NCI-H1092 treated with DMSO at 0.1 percent for 48 hours (cell line): Measurements from ENCODE around the gene HAUS6.
A peak's percentile ranks its signal among the peaks of the same experiment; 100 is the strongest.
"Not testable (repeated sequence)": the region's sequence is repeated elsewhere in the genome, so short reads cannot be mapped to it uniquely, and the experiment has no call there.

ENCODE experiments used
- DNase-seq: peaks from one replicate; lab custom pipeline; 2025; lab: John Stamatoyannopoulos, UW

Gene HAUS6

DNA sequence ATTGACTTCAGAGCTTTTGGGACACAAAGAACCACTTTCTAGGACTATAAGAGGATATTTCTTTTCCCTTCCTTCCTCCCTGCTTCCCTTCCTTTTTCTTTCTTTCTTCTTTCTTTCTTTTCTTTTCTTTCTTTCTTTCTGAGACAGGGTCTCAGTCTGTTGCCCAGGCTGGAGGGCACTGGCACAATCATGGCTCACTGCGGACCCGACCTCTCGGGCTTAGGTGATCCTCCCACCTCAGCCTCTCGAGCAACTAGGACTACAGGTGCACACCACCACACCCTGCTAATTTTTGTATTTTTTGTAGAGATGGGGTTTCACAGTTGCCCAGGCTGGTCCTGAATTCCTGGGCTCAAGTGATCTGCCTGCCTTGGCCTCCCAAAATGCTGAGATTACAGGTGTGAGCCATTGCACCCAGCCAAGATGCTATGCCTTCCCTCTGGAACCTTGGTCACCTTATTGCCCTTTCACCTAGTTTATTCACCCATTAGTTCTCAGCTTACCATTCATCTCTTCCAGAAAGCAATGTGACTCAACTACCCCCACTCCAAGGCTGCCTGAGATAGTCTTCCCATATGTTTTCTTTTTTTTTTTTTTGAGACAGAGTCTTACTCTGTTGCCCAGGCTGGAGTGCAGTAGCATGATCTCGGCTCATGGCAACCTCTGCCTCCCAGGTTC is 14.5 kb upstream of the HAUS6 start:
- DNase-seq = no peak

DNA sequence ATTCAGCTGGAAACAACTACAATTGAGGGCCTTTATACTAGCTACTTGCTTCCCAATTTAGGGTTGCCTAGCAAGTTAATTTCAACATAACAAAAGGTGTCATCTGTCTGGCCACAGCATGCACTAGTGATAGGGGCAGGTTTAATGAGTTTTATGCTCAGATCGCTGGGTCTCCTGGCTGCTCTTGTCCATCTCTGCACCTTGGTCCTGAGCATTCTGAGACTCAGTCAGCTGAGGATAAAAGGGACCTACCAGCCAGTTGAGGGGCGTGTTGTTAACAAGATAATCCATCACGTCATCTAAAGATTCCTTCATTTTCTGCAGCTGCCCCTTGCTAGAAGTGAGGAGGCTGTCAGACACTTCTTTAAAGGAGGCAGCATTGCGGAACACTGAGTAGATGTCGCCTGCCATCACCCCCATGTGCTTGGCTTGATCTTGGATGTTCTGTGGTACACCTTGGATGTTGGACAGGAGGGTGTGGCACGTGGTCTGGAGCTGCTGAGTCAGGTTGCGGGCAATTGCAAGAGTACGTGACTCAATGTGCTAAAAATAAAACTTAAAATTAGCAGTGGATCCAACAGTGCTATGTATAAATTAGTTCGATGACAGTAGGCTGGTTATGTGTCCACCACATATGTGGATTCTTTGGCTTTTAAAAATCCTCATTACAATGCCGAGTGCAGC is 13.5 kb upstream of the HAUS6 start:
- no peak for DNase-seq

DNA sequence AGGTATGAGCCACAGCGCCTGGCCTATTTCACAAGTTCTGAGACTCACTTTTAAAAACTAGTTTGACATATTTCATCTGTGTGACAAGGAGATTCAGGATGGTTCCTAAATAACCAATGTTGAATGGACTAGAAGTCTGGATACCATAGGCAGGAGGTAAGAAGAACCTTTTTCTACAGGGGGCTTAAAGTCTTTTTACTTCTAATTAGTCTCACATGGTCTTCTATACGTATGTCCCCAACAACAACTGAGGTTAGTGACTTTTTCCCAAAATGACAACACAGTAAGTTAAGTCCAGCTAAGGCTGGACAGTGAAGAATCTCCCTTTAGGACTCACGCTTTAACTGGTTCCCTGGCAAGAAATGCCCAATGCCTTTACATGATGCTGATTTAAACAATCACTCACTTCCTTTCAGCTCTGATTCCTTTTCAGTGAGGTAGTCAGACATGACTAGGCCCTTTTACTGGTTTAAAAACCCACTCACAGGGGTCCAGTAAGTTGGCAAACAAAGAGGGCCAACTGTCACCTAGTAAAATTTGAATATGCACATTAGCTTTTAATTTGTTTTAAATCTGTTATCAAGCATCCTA is 12.1 kb upstream of the HAUS6 start:
- DNase-seq = no peak

DNA sequence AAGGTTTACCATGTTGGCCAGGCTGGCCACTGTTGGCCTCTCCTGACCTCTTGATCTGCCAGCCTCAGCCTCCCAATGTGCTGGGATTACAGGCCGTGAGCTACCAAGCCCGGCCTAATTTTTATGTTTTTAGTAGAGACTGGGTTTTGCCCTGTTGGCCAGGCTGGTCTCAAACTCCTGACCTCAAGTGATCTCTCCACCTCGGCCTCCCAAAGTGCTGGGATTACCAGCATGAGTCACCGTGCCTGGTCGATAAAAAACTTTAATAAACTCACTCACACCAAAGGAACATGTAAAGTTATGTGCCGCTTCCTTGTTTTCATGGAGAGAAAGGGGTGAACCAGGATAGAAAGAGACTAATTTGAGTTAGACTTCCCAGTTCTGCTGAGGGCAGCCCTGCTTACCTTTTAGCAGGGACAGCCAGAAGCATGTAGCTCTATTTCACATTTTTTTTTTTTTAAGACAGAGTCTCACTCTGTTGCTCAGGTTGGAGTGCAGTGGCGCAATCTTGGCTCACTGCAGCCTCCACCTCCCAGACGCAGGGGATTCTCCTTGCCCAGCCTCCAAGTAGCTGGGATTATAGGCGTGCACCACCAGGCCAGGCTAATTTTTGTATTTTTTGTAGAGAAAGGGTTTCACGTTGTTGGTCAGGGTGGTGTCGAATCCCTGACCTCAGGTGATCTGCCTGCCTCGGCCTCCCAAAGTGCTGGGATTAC is 11.4 kb upstream of the HAUS6 start:
- no peak for DNase-seq

DNA sequence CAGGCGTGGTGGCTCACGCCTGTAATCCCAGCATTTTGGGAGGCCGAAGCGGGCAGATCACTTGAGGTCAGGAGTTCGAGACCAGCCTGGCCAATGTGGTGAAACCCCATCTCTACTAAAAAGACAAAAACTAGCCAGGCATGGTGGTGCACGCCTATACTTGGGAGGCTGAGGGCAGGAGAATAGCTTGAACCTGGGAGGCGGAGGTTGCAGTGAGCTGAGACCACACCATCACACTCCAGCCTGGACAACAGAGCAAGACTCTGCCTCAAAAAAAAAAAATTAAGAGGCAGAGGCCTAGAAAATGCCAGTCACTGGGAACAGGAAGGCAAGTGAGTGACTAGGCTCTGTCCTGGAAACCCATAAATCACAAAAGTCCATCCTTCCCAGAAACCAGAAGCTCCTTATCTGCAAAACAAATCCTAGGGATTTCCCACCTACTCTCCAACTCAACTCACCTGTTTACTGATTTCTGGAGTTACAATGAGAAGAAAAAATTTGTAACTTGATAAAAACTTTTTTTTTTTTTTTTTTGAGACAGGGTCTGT is 10.4 kb upstream of the HAUS6 start:
- not testable (repeated sequence) for DNase-seq

DNA sequence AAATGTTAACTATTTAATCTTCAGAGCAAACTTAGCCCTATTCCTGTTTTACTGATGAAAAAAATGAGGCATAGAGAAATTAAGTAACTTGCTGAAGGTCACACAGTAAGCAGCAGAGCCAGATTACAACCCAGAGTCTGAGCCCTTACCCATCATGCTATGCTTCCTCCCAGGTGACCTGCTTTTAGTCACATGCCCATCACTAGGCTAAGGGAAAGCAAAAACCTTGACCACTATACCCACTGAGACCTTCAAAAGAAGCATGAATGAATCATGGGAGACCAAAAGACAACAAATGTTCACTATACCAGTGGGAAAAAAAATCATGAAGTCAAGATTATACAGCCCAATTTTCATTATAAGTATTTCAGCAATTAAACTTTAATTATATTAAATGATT is 5.3 kb upstream of the HAUS6 start:
- no peak for DNase-seq

DNA sequence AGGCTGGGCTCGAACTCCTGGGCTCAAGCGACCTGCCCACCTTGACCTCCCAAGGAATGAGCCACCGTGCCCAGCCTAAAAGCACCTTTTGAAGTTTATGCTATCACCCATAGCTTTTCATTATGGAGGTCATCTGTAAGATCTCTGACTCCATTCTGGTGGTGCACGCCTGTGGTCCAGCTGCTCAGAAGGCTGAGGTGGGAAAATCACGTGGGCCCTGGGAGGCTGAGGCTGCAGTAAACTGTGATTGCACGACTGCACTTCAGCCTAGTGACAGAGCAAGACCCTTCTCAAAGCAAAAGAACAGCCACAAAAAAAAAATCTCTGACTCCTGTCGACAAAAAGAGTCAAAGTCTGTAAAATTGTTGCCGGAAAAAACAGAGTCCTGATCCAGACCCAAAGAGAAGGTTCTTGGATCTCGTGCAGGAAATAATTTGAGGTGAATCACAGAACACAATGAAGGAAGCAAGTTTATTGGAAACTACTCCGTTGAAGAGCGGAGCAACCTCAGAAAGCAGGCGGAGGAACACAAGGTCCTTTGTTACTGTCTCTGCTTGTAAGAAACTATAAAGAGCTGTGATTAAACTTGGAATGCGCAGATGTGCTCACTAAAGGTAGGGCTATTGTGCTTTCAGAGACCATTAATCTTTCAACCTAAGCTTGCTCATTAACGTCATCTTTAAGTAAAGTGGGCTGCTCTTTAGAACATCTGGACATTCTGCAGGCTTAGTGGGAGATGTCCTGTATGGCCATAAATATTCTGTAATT is 2.0 kb upstream of the HAUS6 start:
- DNase-seq = no peak

DNA sequence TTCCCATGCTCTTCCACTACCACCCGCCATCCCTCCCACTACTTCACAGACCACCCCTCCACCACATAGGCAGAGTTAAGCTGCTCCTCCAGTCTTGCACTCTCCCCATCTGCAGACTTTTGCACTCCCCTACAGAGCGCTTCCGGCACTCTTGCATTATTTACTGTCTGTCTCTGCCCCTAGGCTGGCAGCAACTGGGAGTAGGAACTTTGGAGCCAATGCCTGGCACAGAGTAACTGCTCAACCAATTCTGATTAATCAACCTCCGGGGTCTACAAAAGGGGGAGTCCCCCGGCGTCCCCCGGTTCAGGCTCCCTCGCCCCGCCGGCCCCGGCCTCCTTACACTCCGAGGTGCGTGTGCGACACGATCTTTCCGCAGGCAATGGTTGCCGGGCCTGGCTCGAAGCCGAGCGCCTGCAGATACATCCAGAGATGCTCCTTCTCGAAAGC is 498 bp downstream of the HAUS6 start:
- peak; percentile 47 for DNase-seq

DNA sequence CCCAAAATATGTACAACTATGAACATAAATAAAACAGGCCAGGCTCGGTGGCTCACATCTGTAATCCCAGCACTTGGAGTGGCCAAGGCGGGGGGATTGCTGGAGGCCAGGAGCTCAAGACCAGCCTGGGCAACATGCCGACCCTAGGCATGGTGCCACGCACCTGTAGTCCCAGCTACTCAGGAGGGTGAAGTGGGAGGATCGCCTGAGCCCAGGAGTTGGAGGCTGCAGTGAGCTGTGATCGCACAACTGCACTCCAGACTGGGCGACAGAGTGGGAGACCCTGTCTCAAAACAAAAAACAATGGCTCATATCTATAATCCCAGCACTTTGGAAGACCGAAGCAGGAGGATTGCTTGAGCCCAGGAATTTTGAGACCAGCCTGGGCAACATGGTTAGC is 1.5 kb downstream of the HAUS6 start:
- DNase-seq = peak; percentile 30

DNA sequence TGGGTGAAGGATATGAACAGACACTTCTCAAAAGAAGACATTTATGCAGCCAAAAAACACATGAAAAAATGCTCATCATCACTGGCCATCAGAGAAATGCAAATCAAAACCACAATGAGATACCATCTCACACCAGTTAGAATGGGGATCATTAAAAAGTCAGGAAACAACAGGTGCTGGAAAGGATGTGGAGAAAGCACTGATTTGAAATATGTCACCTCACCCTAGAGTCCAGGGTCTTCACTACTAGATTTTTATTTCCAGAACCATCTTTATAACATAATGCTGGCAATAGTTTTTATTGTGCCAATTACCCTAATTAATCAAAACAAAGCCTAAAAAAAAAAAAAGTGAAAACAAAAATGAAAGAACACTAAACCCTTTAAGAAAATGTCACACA is 5.3 kb downstream of the HAUS6 start:
- DNase-seq = not testable (repeated sequence)

DNA sequence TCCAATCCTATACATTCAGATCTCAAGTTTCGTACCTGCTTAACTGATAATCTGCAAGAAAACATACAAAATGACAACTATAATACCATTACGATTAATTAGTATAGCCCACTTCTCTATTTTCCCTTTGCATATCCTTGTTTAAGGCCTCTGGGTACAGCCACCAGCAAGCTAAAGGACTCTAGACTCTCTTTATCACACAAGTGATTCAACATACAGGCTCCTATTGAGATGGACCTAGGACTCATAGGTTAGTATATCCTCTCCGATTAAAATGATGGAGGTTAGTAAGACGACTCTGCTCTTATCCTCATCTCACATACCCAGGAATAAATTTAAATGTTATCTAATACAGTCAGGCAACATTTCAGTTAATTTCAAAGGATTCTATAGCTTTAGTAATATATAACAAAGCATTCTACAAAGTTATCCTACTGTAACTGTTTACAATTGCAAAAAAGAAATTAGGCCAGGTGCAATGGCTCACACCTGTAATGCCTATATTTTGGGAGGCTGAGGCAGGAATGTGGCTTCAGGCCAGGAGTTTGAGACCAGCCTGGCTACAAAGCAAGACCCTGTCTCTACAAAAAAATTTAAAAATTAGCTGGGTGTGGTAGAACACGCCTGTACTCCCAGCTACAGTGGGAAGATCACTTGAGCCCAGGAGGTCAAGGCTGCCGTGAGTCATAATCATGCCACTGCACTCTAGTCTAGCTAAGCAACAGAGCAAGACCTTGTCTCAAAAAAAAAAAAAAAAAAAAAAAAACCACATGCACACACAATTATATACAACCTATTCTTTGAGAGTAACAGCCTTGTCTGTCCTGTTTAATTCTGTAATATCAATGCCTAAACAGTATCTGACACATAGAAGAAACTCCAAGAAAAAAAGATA is 15.4 kb downstream of the HAUS6 start:
- DNase-seq = no peak

DNA sequence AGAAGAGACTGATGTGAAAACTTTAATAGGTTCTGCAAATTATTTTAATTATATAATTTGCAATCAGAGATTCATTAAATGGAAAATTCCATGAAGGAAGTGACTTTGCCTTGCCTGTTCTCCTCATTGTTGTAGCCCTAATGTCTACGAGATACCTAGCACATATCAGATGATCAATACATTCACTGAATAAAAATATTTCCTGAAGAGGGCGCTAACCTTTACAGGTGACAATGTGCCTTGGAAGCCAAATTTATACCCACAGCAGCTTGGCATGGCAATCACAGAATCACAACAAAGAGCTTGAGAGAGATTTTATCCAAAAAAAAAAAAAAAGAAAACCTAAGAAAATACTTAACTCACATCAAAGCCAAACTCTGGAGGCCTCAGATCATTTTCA is 17.4 kb downstream of the HAUS6 start:
- DNase-seq = peak; percentile 37

DNA sequence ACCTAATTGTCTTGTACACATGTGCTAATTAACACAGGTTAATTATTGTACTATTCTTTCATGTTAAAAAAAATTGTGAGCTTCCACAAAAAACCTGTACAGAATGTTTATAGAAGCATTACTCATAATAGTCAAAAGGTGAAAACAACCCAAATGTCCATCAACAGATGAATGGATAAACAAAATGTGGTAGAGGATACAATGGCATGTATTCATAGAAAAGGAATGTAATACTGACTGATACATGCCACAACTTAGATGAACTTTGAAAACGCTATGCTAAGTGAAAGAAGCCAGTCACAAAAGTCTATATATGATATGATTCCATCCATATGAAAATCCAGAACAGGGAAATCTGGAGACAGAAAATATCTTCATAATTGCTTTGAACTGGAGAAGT is 27.9 kb downstream of the HAUS6 start:
- no peak for DNase-seq

DNA sequence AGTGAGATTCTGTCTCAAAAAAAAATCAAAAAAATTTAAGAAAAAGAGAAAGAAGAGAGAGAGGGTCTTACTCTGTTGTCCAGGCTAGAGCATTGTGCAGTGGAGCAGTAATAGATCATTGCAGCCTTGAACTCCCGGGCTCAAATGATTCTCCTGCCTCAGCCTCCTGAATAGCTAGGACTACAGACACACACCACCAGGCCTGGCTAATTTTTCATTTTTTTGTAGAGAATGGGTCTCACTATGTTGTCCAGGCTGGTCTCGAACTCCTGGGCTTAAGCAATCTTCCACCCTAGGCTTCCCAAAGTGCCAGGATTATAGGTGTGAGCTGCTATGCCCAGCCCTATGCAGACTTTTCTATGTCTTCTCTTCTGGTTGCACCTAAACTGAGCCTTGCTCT is 28.5 kb downstream of the HAUS6 start:
- no peak for DNase-seq

DNA sequence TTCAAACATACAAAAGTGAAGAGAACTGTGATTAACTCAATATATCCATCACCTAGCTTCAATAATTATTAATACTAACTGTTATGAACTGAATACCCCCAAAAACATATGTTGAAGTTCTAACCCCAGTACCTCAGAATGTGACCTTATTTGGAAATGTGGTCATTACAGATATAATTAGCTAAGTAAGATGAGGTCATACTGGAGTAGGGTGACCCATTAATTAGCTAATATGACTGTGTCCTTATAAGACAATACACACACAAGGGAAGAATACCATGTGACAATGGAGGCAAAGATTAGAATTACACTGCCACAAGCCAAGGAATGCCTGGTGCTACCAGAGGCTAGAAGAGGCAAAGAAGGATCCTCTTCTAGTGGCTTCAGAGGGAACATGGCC is 45.7 kb downstream of the HAUS6 start:
- DNase-seq = no peak

DNA sequence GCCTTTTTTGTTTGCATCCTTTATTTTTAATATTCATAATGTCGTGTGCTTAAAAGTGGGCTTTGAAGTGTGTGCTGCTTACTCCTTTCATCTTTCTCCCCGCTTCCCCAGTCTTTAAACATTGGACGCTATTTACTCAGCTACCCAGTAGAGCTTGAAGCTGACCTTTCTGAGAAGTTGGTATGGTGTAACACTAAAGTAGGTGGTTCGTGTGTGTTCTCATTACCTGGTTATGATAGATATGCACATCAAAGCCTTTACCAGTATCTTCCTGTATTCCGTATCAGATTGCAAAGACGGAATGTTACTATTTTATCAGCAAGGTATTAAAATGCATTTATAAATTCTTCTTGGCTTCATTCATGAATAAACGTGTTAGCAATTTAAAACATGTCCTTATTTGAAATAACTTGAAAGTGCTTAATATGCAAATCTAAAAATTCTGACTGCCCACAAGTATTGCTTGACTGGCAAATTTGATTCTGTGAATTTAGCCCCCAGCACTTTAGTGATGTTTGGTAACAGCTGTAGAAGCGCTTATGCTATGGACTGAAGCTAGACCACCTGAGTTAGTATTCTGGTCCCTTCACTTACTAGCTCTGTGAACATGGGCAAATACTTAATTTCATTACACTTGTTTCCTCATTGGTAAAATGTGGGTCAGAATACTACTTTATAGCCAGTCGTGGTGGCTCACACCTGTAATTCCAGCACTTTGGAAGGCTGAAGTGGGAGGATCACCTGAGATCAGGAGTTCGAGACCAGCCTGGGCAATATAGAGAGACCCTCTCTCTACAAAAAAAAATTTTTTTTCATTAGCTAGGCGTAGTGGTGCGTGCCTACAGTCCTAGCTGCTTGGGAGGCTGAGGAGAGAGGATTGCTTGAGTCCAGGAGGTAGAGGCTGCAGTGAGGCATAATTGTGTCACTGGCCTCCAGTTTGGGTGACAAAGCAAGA is 51.8 kb downstream of the HAUS6 start:
- DNase-seq = no peak

DNA sequence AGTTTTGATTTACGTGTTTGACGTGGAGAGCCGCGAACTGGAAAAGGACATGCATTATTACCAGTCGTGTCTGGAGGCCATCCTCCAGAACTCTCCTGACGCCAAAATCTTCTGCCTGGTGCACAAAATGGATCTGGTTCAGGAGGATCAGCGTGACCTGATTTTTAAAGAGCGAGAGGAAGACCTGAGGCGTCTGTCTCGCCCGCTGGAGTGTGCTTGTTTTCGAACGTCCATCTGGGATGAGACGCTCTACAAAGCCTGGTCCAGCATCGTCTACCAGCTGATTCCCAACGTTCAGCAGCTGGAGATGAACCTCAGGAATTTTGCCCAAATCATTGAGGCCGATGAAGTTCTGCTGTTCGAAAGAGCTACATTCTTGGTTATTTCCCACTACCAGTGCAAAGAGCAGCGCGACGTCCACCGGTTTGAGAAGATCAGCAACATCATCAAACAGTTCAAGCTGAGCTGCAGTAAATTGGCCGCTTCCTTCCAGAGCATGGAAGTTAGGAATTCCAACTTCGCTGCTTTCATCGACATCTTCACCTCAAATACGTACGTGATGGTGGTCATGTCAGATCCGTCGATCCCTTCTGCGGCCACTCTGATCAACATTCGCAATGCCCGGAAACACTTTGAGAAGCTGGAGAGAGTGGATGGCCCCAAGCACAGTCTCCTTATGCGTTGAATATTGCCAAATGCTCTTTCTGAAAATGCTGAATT is 52.6 kb downstream of the HAUS6 start:
- peak; percentile 74 for DNase-seq

DNA sequence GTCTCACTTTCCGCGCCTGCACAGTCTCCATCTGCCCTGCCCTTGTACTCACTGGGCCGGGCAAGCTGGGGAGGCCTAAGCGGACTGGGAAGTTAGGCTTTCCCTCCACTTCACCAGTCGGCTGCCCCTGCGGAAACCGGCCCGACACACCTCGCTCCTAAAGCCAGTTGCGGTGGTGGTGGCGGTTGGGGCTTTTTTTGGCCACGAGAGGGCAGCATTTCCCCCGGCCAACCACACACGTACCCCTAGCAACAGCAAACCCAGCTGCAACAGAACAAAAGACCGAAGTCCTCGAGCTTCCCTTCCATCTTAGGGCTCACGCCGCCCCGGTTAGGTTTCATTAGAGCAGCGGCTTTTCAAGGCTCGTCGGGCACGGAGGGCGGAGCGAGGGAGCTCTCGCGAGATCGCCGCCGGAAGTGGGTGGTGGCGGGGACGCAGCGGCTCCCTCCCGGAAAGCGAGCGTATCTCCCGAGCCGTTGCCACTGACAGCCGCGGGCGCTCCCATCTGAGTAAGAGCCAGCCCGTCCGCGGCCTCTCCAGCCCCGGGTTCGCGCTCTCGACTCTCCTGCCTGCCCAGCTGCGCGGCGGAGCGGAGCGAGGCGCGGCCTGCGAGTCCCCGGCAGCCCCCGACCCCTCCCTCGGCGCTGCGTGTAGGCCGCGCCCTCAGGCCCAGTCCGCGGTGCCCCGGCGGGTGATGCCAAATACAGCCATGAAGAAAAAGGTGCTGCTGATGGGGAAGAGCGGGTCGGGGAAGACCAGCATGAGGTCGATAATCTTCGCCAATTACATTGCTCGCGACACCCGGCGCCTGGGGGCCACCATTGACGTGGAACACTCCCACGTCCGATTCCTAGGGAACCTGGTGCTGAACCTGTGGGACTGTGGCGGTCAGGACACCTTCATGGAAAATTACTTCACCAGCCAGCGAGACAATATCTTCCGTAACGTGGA is 53.5 kb downstream of the HAUS6 start, which contains the start of gene RRAGA:
RRAGA (plus strand) TSS at position 462 of the 951 bp plus-strand sequence; CDS start at position 695, 233 bp downstream.
- DNase-seq = peak; percentile 99
